ENCODE measurements around the gene TMEM143.
"Not testable (repeated sequence)": the region's sequence is repeated elsewhere in the genome, so short reads cannot be mapped to it uniquely, and the experiment has no call there.

TMEM143 gene

GRCh38 chr19:48391100-48392005 is 27.6 kb upstream of the TMEM143 start, which contains the start of gene KDELR1:
Gene KDELR1, minus strand, starts transcription at chr19:48391551. Its CDS starts 193 bp downstream, at chr19:48391358.
- DNase-seq (ENCODE audit: low spot score), result peak; percentile 72

- DNase-seq (ENCODE audit: low spot score), result peak; percentile 64
These were observed 26.7 kb upstream of the TMEM143 start for GRCh38 chr19:48390188-48391099.

DNA sequence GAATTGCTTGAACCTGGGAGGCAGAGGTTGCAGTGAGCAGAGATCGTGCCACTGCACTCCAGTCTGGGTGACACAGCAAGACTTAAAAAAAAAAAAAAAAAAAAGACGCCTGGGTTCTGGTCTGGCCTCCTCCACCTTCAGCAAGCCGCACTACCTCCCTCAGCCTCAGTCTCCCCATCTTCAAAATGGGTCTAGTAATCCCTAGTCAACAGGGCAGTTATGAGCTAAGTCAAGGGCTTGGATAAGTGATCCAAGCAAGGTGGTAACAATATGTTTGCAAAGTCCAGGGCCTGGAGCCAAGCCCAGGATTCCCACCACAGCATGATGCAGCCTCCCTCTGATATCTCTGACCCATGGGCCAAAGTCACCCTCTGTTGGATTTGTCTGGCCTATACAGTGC is 23.2 kb upstream of the TMEM143 start:
- DNase-seq (ENCODE audit: low spot score), result no peak

- DNase-seq (ENCODE audit: low spot score), result no peak
These were observed 21.8 kb upstream of the TMEM143 start for GRCh38 chr19:48385461-48386087.

GRCh38 chr19:48382286-48382685 is 18.5 kb upstream of the TMEM143 start:
- DNase-seq (ENCODE audit: low spot score), result no peak

- DNase-seq (ENCODE audit: low spot score), result no peak
These were observed 17.6 kb upstream of the TMEM143 start for GRCh38 chr19:48381178-48381950.

GRCh38 chr19:48379058-48379457 is 15.3 kb upstream of the TMEM143 start:
- DNase-seq (ENCODE audit: low spot score), result peak; percentile 50

GRCh38 chr19:48378194-48378570 is 14.4 kb upstream of the TMEM143 start:
- DNase-seq (ENCODE audit: low spot score), result no peak

GRCh38 chr19:48373567-48373966 is 9.8 kb upstream of the TMEM143 start:
- DNase-seq (ENCODE audit: low spot score), result no peak

DNA sequence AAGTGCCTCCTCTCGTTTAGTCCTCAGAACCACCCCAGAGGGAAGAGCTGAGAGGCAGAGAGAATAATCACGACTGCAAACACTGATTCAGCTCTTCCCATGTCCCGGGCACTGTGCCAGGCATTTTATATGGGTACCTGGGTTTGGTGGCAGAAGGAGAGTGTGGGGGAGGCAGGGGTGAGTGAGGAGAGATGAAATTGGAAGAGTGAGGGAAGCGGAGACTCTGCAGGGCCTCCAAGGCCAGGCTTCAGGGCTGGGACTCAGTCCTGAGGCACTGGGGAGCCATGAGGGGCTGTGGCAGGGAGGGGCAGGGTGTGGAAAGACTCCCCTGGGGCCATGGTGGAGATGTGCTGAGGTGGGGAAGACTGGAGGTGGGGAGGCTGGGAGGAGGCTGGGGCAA is 9.2 kb upstream of the TMEM143 start:
- peak; percentile 55 for DNase-seq (ENCODE audit: low spot score)

- DNase-seq (ENCODE audit: low spot score), result not testable (repeated sequence)
These were observed 8.0 kb upstream of the TMEM143 start for GRCh38 chr19:48371771-48372170.

- no peak for DNase-seq (ENCODE audit: low spot score)
These were observed 7.6 kb upstream of the TMEM143 start for GRCh38 chr19:48371367-48371766.

DNA sequence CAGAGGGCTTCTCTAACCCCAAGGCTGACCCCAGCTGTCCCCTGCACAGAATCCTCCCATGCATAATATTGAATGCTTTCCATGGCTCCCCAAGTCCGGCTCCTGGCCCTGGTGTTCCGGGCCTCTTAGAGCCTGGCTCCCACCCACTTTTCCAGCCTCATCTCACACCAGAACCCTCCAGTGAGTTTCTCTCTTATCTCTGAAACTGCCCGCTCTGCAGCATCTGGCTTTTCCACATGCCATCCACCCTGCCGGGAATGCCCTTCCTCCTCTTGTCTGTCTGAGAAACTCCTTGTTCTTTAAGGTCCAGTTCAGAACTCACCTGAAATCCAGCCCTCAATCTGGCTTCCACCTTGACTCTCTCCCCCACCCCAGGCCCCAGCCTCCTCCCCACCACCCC is 7.2 kb upstream of the TMEM143 start:
- no peak for DNase-seq (ENCODE audit: low spot score)

- DNase-seq (ENCODE audit: low spot score), result no peak
These were observed 5.2 kb upstream of the TMEM143 start for GRCh38 chr19:48368936-48369335.

DNA sequence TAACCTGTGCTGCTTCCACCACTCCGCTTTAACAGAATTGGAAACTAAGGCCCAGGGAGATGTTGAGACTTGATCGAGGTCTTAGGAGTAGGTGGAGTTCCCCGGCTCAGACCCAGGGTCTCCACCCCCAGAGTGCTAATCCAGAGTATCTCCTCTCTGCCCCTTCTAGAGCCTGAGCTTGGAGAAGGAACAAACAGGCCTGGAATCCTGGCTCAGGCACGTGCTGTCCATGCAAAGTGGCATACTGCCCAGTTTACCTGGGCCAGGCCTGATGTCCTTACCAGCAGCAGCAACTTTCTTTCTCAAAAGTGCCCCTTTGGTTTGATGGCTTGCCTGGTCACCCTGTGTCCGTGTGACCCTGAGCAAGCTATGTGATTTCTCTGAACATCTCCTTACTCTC is 4.1 kb upstream of the TMEM143 start:
- DNase-seq (ENCODE audit: low spot score), result no peak

- no peak for DNase-seq (ENCODE audit: low spot score)
These were observed 1.9 kb upstream of the TMEM143 start for GRCh38 chr19:48365602-48366001.

GRCh38 chr19:48364598-48365348 is 1.0 kb upstream of the TMEM143 start:
- no peak for DNase-seq (ENCODE audit: low spot score)

GRCh38 chr19:48363500-48363809 is 285 bp downstream of the TMEM143 start:
- no peak for DNase-seq (ENCODE audit: low spot score)

GRCh38 chr19:48362716-48363499 is 832 bp downstream of the TMEM143 start:
- peak; percentile 99 for DNase-seq (ENCODE audit: low spot score)

DNA sequence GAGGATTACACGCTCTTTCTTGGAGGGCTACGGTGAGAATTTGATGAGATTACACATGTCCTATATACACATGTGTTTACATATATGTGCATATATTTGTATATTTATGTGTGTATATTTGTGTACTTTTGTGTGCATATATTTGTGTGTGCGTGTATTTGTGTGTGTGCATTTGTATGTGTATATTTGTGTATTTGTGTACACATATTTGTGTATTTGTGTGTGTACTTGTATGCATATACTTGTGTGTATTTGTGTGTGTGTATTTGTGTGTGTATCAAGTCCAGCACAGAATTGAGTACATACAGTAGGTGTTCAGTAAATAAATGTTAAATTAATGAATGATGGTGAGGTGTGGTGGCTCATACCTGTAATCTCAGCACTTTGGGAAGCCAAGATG is 1.8 kb downstream of the TMEM143 start:
- DNase-seq (ENCODE audit: low spot score), result no peak

Data from SW480 (cell line).